ENCODE results near the gene KDELR1.

Gene KDELR1

GRCh38 chr19:48419158-48419920, 28.0 kb upstream of the KDELR1 start:
- H3K27ac ChIP-seq = no peak overlapping the region
- no peak for TF ChIP-seq ZFX (IDR thresholded peaks at IDR 0.05)
- TF ChIP-seq, protein P1, sequence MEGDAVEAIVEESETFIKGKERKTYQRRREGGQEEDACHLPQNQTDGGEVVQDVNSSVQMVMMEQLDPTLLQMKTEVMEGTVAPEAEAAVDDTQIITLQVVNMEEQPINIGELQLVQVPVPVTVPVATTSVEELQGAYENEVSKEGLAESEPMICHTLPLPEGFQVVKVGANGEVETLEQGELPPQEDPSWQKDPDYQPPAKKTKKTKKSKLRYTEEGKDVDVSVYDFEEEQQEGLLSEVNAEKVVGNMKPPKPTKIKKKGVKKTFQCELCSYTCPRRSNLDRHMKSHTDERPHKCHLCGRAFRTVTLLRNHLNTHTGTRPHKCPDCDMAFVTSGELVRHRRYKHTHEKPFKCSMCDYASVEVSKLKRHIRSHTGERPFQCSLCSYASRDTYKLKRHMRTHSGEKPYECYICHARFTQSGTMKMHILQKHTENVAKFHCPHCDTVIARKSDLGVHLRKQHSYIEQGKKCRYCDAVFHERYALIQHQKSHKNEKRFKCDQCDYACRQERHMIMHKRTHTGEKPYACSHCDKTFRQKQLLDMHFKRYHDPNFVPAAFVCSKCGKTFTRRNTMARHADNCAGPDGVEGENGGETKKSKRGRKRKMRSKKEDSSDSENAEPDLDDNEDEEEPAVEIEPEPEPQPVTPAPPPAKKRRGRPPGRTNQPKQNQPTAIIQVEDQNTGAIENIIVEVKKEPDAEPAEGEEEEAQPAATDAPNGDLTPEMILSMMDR (conservative IDR thresholded peaks at IDR 0.05) = no peak

DNA sequence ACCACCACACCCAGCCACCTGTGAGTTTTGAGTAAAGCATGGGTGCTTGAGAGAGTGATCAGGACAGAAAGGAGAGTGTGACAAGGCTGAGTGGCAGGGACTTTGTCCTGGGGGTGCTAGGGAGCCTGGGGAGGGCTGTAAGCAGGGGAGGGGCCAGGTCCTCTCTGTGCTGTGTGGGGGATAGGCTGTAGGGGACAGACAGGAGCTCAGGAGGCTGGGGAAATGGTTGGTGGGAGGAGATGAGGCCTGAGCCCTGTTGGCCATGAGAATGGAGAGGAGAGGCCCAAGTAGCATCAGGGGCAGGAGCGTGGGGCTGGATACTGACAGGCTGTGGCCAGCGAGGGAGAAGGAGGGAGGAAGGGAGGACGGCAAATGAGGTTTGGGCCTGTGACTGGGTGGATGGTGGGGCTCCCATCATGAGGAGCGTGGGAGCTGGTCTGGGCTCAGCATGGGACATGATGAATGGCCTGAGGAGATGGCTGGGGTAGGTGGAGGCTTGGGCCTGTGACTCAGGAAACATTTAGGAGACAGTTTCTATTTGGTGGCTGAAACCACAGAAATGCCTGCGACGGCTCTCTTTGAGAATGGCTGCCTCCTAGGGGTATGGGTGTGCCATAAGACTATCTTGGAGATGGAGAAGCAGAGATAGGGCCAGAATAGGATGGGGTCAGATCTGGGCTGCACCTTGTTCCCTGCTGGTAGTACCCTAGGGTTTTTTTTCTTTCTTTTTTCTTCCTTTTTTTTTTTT, 27.1 kb upstream of the KDELR1 start:
- no peak overlapping the region for H3K27ac ChIP-seq
- TF ChIP-seq ZFX (IDR thresholded peaks at IDR 0.05) = no peak
- TF ChIP-seq, protein P1 (conservative IDR thresholded peaks at IDR 0.05) = no peak

GRCh38 chr19:48417421-48417820, 26.1 kb upstream of the KDELR1 start:
- no peak for TF ChIP-seq ZFX (IDR thresholded peaks at IDR 0.05)
- TF ChIP-seq, protein P1 (conservative IDR thresholded peaks at IDR 0.05) = no peak
- no peak overlapping the region for H3K27ac ChIP-seq

DNA sequence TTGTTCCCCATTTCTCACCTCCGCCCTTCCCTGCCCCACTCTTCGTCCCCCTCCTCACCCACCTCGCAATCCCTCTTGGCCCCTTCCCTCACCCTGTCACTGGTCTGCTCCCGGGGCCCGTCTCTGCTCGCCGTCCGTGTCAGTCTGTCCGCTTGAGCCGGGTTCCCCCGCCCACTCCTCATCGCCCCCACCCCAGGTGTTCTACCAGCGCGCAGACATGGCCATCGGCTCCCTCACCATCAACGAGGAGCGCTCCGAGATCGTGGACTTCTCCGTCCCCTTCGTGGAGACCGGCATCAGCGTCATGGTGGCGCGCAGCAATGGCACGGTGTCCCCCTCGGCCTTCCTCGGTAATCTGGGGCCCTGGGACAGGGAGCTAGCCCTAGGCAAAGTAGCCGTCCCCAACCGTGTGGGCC, 24.5 kb upstream of the KDELR1 start:
- TF ChIP-seq, protein P1 (conservative IDR thresholded peaks at IDR 0.05) = no peak
- no peak for TF ChIP-seq ZFX (IDR thresholded peaks at IDR 0.05)
- no peak overlapping the region for H3K27ac ChIP-seq

DNA sequence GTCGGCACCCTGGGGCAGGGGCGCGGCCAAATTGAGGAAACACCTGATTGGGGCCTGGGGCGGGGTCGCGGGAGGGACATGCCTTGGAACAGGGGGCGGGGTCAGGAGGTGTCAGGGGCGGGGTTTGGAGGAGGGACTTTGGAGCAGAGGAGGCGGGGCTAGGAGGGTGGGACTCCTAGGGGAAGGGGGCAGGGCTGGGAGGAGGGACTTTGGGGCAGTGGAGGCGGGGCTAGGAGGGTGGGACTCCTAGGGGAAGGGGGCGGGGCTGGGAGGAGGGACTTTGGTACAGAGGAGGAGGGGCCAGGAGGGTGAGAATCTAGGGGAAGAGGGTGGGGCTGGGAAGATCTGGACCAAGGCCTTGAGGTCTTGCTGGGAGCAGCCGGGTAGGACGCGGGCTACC, 24.0 kb upstream of the KDELR1 start:
- H3K27ac ChIP-seq = no peak overlapping the region
- TF ChIP-seq, protein P1 (conservative IDR thresholded peaks at IDR 0.05) = no peak
- TF ChIP-seq ZFX (IDR thresholded peaks at IDR 0.05) = no peak

DNA sequence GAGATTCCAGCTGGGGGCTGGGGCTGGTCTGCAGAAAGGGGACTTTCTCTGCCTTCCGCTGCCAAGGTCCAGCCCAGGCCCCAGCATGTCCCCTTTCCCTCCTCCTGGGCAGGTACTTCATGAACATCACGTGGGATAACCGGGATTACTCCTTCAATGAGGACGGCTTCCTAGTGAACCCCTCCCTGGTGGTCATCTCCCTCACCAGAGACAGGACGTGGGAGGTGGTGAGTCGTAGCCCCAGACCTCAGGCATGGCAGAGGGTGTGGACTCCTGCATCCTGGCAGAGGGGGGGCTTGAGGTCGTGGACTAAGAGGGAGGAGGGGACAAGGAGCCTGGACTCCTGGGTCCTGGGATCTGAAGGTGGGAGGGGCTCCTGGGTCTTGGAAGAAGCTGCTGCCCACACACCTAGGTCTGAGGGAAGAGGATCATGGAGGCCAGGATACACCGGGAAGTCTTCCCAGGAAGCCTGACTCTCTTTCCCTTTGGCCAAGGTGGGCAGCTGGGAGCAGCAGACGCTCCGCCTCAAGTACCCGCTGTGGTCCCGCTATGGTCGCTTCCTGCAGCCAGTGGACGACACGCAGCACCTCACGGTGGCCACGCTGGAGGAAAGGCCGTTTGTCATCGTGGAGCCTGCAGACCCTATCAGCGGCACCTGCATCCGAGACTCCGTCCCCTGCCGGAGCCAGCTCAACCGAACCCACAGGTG, 22.7 kb upstream of the KDELR1 start:
- no peak overlapping the region for H3K27ac ChIP-seq
- TF ChIP-seq, protein P1 (conservative IDR thresholded peaks at IDR 0.05) = no peak
- no peak for TF ChIP-seq ZFX (IDR thresholded peaks at IDR 0.05)

- TF ChIP-seq, protein P1 (conservative IDR thresholded peaks at IDR 0.05) = no peak
- H3K27ac ChIP-seq = no peak overlapping the region
Measured at GRCh38 chr19:48405850-48406249, 14.5 kb upstream of the KDELR1 start.

Data from C4-2B (cell line).